ENCODE results near the gene FLAD1.

Gene FLAD1

DNA sequence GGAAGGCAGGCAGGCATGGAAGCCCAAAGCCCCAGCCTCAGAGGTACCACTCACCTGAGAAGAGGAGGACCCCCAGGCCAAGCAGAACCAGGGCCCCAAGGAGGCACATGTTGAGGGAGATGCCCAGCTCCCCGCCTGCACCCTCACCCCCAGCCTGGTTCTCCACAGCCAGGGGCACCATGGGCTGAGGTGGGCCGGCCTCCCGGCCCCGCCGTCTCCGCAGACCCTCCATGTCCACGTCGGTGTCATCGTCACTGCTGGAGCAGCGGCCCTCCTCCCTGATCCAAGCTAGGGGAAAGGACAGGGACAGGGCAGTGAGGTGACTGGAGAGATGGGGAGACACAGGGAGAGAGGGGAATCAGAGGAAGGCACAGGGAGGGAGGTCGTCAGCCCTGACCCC lies 35.1 kb upstream of the FLAD1 start:
- DNase-seq, result no peak
- in situ Hi-C loops (cut with MboI; ENCODE audit: low pct_unique_long_range_greater_than_20kb, low sequenced_read_pairs), result no loop called here

DNA sequence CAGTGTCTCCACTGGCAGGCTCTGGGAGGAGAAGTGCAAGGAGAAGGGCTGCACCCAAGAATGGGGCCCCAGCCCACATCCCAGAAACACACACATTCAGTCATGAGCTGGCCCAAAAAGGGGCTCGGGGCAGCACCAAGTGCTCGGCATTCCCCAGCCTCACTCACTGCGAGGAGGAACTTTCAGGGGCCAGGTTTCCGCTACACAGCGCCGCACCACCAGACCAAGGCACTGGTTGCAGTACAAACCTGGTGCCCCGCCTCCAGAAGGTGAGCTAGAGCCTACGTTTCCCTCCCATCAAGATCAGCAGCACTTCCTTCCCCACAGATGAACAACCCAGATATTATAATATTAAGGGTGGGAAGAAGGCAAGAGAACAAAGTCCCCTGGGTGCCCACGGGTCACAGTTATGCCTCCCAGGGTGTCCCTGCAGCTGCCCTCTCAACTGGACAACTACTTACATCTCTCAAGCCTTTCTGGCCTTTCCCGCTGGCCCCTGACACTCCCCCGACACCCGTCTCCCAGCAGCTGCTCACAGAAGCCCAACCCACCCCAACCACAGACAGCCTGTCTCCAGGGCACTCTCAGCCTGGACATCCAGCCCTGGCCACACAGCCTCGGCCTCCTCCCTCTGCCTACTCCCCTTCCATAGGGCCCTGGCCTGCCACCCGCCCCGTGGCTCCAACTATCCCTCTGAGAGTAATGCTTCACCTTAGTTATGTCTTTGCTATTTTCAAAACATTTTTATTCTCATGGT lies 31.1 kb upstream of the FLAD1 start:
- in situ Hi-C loops (cut with MboI; ENCODE audit: low pct_unique_long_range_greater_than_20kb, low sequenced_read_pairs), result no loop called here
- DNase-seq, result no peak

DNA sequence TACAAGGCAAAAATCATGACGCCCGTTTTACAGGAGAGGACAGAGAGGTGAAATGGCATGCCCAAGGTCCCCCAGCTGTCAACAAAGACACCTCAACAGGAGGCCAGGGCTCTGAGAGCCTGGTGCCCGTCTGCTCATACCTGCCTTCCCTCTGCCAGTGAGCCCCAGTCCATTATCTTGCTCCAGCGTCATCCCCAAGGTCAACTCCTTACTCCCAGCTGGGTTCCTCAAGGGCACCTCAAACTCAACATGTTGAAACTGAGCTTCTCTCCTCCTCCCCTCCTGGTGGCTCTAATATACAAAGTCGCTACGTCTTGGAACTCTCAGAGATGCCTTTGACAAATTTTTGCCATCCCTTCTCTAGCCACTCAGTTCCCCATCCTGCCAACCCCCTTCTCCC lies 30.5 kb upstream of the FLAD1 start:
- no peak for DNase-seq
- in situ Hi-C loops (cut with MboI; ENCODE audit: low pct_unique_long_range_greater_than_20kb, low sequenced_read_pairs), result no loop called here

- no peak for DNase-seq
- in situ Hi-C loops (cut with MboI; ENCODE audit: low pct_unique_long_range_greater_than_20kb, low sequenced_read_pairs), result no loop called here
Observed at GRCh38 chr1:154953611-154954038, 29.5 kb upstream of the FLAD1 start.

DNA sequence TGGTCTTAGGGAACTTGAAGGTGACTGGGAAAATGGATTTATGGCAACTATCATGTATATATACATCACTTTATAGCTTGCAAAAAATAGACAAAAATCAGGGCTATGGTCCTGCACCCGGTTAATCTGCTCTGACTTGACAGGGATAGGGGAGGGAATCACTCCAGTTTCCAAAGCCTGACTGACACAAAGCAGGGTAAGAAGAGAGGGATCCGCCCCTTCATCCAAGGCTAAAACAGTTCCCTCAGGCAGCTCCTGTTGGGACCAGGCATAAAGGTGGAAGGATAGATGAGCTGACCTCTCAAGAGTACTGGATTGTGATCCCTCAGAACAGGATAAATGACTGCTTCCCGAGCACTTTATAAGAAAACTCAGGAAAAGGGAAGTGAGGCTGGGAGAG lies 28.6 kb upstream of the FLAD1 start:
- DNase-seq, result no peak
- in situ Hi-C loops (cut with MboI; ENCODE audit: low pct_unique_long_range_greater_than_20kb, low sequenced_read_pairs), result no loop called here

- in situ Hi-C loops (cut with MboI; ENCODE audit: low pct_unique_long_range_greater_than_20kb, low sequenced_read_pairs), result no loop called here
- peak; percentile 84 for DNase-seq
Observed at GRCh38 chr1:154955039-154955717, 28.0 kb upstream of the FLAD1 start.

DNA sequence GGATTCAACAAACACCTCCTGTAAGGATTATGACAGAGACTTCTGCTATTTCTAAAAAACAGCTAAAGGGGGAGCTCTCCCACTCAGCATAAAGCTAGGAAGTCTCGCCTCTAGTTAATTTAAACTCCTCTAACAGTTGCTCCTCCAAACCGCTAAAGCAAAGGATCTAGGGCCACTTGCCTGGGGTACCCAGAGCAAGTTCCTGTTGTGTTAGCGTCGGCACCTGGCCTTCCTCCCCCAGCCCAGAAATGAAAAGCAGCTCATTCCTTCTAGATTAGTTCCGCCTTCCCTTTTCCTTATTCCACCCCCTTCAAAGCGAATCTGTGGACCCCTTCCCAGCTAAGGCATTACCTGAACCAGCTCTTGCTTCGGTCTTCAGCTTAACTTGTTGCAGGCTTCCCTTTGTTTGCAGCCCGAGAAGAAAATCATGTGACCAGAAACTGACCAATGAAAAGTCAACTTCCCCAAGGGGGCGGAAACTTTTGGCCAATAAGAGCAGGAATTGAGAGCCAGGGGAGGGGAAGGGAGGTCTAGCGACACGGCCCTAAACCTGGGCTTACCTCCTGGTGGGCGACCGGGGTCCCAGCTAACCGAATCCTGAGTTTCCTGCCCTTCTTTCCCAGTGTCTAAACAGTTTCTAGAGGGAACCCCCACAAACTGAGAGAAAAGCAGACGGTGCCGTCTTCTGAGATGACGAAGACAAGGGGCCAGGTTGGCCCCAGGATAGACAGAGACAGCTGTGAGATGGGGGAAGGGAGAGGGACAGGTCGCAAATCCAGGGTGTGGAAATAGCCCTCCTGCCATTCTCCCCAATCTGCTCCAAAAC lies 27.2 kb upstream of the FLAD1 start, which contains the start of gene PBXIP1:
Gene PBXIP1 (minus strand): TSS at position 382 of the 826 bp plus-strand sequence. CDS start 2,378 bp downstream, outside the sequence.
- DNase-seq, result peak; percentile 98
- in situ Hi-C loops (cut with MboI; ENCODE audit: low pct_unique_long_range_greater_than_20kb, low sequenced_read_pairs), result no loop called here

- no peak for DNase-seq
- in situ Hi-C loops (cut with MboI; ENCODE audit: low pct_unique_long_range_greater_than_20kb, low sequenced_read_pairs), result no loop called here
Observed at GRCh38 chr1:154956544-154956941, 26.6 kb upstream of the FLAD1 start.

DNA sequence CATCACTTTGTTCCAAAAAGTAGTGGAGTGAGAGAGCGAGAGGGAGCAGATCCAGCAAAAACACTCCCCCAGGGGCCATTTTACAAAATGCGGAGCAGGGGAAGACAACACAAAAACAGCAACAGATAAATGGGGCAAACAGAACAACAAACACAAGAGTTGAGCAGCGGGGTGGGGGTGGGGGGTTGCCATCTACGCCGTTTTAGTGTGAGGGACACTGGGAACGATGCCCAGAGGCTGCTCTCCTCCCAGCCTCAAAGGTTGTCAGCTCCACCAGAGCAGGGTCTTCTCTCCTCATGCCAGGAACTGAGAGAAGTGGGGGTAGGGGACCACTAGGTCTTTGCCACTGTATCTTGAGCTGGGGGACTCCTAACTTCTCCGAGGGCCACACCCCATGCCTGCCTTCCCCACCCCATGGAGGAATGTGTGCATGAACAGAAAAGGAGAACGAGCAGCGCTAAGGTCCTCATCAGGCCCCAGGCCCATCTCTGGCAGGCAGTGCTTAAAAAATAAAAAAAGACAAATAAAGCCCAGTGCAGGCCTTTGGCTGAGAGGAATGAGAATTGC lies 26.0 kb upstream of the FLAD1 start:
- in situ Hi-C loops (cut with MboI; ENCODE audit: low pct_unique_long_range_greater_than_20kb, low sequenced_read_pairs), result no loop called here

GRCh38 chr1:154958036-154958435 lies 25.1 kb upstream of the FLAD1 start:
- in situ Hi-C loops (cut with MboI; ENCODE audit: low pct_unique_long_range_greater_than_20kb, low sequenced_read_pairs), result no loop called here
- no peak for DNase-seq

More for the DNA sequence above, 26.0 kb upstream of the FLAD1 start:
- no peak for DNase-seq

DNA sequence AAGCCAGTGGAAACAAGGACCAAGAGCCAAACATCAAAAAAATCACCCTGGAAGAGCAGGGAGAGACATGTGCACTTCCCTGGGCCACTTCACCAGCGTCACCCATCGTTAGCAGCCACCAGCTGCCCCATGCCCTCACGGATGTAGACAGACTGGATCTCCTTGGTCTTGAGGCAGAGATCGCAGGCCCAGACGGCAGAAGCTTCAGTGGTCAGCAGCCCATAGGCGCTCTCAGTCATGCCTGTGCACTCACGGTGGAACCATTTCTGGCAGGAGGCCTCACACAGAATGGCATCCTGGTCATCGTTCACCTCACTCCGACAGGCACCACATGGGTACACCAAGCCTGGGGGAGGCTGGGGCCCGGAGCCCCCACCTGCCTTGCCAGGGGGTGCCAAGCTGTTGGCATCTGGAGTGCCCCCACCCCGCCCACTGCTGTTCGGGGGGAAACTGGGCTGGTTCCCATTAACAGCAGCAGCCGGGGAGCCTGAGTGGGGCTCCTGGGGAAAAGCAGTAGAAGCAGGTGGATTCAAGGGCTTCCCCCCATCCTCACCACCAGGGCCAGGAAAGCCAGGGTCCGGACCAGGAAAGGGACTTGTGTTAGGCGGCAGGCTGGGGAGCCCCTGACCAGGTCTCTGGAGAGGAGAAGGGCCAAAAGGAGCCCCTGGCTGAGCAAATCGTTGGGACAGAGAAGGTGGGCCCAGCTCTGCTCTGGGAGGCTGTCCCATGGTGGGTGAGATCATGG lies 24.3 kb upstream of the FLAD1 start:
- in situ Hi-C loops (cut with MboI; ENCODE audit: low pct_unique_long_range_greater_than_20kb, low sequenced_read_pairs), result no loop called here
- no peak for DNase-seq

- in situ Hi-C loops (cut with MboI; ENCODE audit: low pct_unique_long_range_greater_than_20kb, low sequenced_read_pairs), result no loop called here
- DNase-seq, result no peak
Observed at GRCh38 chr1:154959426-154959780, 23.7 kb upstream of the FLAD1 start.

DNA sequence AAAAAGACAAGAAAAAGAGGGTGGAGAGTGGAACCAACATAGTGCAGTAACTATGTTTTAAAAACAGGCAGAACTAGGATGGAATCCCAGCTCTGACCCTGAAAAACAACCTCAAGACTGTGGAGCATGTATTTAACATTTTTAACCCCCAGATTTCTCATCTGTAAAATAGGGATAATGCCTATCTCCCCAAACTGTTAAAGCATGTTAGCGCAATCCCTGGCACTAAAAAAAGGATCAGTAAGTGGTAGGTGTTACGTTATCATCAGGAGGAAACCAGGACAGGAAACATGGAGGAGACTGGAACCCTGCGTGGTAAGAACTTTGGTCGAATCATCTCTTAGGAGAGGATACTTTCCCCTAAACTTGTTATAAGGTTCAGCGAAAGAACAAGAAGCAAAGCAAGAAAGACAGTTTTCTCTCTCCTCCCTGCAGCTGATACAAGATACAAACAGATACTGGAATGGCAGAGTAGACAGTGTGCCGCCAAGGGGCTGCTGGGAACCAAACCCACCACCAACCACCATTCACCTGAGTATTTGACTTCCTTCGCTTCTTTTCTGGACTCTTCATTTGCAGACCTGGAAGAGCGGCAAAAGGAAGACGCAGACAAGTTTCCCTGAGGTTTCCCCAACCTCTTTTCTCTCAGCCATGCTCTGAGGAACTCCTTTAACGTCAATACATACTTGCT lies 22.6 kb upstream of the FLAD1 start:
- no peak for DNase-seq

GRCh38 chr1:154961207-154962155 lies 21.7 kb upstream of the FLAD1 start, which contains the start of gene PYGO2:
TSS of gene PYGO2 (minus strand) at chr1:154961782. CDS start at chr1:154961576, 206 bp downstream.
- in situ Hi-C loops (cut with MboI; ENCODE audit: low pct_unique_long_range_greater_than_20kb, low sequenced_read_pairs), result no loop called here
- peak; percentile 85 for DNase-seq

More for the DNA sequence above, 22.6 kb upstream of the FLAD1 start:
- in situ Hi-C loops (cut with MboI; ENCODE audit: low pct_unique_long_range_greater_than_20kb, low sequenced_read_pairs), result no loop called here

DNA sequence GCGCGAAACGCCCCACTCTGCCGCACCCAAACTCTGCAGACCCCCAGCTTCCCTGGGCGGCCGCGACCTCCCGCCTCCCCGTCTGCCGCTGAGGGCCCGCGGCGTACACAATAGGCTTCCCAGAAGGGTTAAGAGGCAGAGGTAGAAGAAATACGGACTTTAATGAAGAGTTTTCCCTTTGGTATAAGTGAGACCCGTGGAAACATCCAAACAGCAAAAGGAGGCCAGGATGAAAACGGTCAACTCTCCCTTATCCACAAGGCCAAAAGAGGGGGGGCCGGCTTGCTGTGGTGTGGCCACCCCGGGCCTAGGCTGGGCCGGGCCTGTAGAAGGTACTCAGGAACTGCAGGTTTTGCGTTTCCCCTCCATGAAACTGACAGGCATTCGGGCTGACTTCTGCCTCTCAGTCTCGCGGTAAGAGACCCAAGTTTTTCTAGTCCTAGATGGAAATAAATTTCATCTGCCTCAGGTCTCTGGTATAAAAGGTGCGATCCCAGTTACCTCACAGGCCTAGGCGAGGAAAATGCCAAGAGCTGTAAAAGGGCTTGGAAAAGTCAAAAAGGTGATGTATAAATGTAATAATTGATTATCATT lies 20.9 kb upstream of the FLAD1 start:
- peak; percentile 64 for DNase-seq
- in situ Hi-C loops (cut with MboI; ENCODE audit: low pct_unique_long_range_greater_than_20kb, low sequenced_read_pairs), result no loop called here

GRCh38 chr1:154962795-154963330 lies 20.3 kb upstream of the FLAD1 start:
- no peak for DNase-seq
- in situ Hi-C loops (cut with MboI; ENCODE audit: low pct_unique_long_range_greater_than_20kb, low sequenced_read_pairs), result no loop called here

DNA sequence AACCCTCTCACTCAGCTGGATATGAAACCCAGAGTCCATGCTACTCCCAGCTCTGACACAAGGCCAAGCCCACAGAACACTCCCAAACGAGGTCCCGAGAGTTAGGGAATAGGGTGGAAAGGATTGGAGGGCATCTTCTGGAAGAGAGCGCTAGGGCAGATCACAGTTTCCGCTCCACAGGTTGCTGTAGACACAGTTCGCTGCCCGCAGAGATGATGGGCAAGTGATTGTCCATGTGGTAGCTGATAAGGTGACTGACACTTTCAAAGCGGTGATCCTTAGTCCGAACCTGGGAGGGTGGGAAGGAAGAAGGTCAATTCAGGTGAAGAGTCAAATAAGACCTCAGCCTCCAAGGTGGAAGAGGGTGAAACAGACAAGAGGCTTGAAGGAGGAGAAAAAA lies 19.5 kb upstream of the FLAD1 start:
- no peak for DNase-seq
- in situ Hi-C loops (cut with MboI; ENCODE audit: low pct_unique_long_range_greater_than_20kb, low sequenced_read_pairs), result no loop called here

All from KBM-7 (cell line).